Activated CD4-positive, alpha-beta T cell treated with anti-CD3 and anti-CD28 coated beads for 24 hours (primary cell): ENCODE results near the gene KLHDC7B.
"Not testable (repeated sequence)": the region's sequence is repeated elsewhere in the genome, so short reads cannot be mapped to it uniquely, and the experiment has no call there.

Source experiments
- DNase-seq, 2 donors: peaks; one replicate each; pipeline ENCODE4 v3.0.0-alpha.2; 2020; ENCODE audit warnings: low read depth in 2 of 2

The KLHDC7B gene

DNA sequence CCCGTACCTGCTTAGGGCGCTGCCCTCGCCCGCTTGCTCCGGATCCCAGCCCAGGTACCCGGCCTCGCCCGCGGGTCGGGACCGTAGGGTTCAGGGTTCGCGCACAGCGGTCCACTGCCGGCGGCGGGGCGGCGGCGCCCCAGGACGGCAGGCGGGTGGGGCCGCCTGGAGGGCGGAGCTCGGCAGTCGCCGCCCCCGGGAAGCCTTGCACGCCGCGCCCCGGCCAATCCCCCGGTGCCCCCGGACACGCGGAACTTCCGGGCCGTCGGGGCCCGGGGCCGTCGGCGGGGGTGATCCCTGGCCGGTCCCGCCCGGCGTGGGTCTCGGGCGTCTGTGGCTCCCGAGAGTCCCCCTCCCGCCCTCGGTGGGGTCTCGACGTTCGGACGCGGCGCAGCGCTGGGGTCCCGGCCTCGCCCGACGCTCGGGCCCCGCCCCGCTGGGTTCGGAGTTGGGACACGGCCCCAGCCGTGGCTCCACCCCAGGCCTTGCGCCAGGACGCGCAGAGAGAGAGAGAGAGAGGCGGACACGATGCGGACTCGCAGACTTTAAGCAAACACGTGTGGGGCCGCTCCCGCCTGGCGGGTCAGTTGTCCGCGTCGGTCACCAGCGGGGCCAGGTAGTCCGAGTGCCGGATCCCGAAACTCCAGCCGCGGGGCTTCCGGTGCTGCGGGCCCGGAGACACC lies 15.7 kb upstream of the KLHDC7B start, which contains the start of gene TYMP:
TSS of gene TYMP (minus strand) at position 116 of the 683 bp plus-strand sequence. CDS start 303 bp downstream, outside the sequence.
- peak in 1 of 2 donors; percentile 60 for DNase-seq

DNA sequence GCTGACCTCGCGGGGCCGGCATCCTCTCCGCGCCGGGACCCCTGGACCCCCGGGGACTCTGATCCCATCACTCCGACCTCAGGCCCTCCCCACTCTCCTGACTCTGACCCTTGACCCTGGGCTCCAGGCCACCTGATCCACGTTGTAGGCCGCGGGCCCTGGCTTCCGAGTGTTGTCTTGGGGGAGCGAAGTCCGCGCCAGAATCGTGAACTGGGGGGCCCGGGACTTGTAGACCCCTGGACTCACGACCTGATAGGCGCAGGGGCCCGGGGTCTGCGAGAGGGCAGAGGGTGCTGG lies 15.2 kb upstream of the KLHDC7B start:
- peak in 1 of 2 donors; percentile 43 for DNase-seq

DNA sequence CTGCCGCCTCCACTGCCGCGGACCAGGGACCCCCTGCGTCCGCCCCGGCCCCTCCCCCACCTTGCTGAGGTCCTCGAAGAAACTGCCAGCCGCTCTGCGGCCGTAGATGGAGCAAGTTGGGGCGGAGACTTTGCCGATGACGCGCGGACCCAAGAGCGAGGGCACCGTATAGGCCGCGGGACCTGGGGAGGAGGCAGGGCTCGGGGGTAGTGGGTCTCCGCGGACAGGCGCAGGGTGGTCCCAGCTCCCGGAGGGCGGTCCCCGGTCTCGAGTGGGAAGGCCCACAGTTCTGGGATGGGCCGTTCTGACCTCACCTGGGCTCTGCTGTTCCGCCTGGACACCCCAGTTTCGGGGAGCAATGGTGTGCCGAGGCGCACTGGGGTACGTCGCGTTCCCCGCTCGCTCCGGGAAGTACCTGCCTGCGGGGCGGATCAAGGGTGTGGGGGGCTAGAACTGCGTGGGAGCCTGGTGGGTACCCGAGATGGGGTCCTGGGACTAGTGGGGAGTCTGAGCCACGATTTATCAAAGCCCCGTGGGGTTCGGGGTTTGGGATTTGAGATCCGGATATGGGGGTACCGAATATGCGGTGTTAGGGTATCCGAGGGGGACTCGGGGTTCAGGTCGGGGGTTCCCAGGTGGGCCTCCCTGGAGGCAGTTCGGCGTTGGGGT lies 14.7 kb upstream of the KLHDC7B start:
- DNase-seq, result peak; percentile 57 to 75

DNA sequence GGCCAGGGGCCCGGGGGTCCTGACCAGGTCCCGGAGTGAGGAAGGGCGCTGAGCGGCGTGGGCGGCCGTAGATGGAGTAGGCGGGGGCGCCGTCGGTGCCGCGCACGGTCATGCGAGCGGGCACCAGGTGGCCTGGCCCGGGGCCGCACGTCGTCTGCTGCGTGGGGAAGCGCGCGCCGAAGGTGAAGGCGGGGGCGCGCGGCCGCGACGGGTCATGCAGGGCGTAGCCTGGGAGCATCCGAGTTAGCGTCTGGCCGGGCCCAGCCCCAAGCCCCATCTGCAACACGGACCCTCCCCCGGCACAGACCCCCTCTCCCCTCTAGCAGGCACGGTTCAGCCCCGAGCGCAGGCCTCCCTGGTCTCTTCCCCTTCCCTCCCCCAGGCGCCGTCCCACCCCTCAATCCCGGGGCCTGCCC lies 14.1 kb upstream of the KLHDC7B start:
- DNase-seq, result peak in 1 of 2 donors; percentile 62

DNA sequence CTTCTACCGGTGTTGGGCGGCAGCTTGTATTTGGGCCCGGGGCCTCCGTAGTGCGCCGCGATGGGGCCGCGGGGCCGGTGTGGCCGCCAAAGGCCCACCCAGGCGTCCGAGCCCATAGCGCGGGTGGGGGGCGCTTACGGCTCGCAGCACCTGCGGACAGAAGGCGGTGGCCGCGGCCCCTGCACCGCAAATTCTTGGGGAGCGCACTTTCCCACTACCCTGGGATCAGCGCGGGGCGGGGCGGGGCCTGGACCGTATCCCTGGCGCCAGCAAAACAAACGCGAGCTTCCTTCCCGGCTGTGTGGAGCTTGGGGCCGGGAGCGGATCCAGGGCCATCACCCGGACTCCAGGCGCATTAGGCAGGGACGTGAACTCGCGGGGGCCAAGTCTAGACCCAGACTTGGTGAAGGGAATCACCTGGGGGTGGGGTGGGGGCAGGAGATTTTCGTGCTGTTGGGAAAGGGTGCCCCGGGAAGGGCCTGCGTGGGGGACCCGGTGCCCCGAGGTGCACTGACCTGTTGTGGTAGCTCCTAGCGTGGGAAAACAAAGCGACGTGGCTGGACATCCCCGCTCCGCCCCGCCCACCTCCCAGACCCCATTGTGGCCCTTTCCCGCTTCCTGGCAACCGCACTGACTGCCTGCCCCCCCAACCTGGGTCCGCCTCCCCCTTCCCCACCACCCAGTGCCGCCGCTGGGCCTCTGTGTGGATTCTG lies 13.6 kb upstream of the KLHDC7B start:
- DNase-seq, result no peak

DNA sequence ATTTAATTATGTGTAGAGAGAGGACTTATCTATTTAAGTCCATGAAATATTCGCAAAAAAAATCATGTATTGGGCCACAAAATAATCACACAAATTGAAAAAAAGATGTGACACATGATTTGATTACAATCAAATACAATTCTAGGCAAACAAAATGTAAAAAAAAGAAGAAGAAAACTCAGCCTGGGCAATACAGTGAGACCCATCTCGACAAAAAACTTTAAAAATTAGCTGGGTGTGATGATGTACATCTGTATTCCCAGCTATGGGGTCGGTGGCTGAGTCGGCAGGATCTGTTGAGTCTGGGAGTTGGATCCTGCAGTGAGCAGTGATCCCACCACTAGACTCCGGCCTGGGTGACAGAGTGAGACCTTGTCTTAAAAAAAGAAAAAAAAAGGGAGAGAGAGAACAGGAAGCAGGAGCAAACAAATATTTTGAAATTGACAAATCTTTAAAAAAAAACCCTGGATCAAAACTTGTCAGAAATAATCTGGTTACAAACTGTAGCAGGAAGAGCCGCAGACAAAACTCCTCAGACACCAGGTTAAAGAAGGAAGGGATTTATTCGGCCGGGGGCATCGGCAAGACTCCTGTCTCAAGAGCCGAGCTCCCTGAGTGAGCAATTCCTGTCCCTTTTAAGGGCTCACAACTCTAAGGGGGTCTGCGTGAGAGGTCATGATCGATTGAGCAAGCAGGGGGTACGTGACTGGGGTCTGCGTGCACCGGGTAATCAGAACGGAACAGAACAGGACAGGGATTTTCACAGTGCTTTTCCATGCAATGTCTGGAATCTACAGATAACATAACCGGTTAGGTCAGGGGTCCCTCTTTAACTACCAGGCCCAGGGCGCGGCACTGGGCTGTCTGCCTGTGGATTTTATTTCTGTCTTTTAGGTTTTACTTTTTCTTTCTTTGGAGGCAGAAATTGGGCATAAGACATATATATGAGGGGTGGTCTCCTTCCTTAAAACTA lies 12.6 kb upstream of the KLHDC7B start:
- no peak for DNase-seq

DNA sequence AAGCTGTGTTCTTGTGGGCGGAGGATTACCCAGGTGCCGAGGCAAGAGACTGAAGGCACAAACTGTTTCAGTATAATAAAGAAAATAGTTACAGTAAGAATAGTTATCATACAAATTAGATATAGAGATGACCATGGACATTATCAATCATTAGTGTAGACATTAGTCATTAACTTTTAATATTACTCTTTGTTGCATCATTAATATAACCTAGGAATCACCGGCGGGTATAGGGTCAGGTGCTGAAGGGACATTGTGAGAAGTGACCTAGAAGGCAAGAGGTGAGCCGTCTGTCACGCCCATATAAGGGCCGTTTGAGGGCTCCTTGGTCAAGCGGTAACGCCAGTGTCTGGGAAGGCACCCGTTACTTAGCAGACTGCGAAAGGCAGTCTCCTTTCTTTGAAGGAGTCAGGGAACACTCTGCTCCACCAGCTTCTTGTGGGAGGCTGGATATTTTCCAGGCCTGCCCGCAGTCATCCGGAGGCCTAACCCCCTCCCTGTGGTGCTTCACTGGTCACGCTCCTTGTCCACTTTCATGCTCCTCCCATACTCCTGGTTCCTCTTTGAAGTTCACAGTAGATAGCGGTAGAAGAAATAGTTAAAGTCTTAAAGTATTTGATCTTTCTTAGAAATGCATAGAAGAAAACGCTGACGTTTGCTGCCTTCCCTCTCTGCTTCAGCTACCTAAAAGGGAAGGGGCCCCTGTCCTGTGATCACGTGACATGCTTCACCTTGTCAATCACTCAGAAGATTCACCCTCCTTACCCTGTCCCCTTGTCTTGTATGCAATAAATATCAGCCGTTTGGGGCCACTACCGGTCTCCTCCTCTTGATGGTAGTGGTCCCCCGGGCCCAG lies 11.6 kb upstream of the KLHDC7B start:
- DNase-seq, result not testable (repeated sequence)

DNA sequence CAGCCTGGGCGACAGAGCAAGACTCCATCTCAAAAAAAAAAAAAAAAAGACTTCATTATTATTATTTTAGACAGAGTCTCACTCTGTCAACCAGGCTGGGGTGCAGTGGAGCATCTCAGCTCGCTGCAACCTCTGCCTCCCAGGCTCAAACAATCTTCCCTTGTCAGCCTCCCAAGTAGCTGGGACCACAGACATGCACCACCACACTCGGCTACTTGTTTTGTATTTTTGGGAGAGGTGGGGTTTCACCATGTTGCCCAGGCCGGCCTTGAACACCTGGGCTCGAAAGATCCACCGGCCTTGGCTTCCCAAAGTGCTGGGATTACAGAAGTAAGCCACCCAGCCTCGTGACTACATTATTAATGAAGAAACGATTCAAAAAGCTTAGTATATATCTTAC lies 10.6 kb upstream of the KLHDC7B start:
- DNase-seq, result no peak

DNA sequence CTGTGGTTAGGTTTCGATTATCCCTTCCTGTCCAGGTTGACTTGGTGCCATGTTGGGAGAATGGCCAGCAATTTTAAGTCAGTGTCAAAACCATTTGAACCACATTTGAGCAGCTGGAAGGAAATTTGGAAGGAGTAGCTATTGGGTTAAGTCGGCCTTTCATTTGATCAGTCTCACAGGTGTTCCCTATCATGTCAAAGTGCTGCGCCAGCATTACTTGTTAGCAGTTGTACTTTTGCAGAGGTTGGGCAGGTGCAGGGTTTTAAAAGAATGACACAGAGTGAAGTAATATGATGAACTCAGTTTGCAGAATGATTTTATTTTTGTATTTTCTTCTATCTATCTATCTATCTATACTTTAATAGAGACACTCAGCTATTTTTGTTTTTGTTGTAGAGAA lies 9.5 kb upstream of the KLHDC7B start:
- DNase-seq, result no peak

DNA sequence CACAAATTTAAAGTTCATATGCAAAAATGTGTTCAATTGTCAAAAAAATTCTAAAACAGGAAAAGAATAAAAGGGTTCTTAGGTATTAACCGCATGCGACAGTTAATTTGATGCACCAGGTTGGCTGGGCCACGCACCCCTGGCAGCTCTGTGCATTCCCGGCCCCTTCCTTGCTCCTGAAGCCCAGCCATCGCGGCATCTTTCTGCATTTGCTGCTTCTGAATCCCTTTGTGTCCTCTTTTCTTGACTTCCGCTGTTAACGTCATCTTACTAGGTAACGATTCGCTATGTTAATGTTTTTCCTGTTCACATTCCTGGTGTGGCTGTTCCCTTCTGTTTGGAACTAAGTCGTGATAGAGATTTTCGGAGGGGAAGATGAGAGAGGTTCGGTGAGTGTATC lies 7.9 kb upstream of the KLHDC7B start:
- no peak for DNase-seq

DNA sequence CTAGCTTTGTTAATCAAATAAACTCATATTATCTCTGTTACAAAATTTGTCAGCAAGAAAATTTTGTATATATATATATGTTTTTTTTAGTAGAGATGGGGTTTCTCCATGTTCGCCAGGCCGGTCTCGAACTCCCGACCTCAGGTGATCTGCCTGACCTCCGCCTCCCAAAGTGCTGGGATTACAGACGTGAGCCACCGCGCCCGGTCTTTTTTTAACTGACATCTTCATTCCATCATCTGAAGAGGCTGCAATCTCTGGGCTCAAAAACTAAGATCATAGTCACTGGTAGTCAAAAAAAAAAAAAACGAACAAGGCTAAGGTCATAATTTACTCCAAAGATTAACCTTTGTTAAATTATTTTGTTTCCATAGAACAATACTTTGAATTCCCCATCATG lies 5.3 kb upstream of the KLHDC7B start:
- no peak for DNase-seq

DNA sequence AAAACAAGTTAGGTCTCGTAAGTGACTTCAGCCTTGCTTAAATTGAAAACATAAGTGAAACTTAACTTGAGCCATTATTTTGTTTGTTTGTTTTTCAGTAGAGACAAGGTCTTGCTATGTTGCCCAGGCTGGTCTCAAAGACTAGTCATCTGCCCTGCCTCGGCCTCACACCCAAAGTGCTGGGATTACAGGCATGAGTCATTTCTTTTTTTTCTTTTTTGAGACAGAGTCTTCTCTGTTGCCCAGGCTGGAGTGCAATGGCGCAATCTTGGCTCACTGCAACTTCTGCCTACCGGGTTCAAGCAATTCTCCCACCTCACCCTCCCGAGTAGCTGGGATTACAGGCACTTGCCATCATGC lies 4.1 kb upstream of the KLHDC7B start:
- DNase-seq, result not testable (repeated sequence)

DNA sequence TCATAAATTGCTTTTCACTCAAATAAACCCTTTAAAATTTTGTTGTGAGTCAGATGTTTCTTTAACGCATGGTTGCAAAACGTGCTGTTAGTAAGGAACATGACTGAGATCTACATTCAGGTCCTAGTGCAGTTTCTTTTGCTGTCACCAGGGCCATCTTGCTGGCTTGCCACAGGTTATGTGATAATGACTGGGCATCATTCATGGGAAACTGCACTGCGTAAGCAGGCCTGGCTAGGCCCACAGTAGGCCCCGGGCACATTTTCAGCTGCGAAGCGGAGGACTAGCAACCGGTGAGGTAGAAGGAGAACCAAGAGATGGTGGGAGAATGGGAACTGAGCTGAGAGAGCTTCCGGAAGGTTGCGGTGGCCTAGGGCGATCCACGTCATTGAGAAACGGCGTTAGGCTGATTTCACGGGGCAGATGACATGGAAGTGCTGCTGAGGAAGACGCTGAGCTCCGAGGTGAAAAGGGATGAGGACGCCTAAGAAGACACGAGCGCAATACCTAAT lies 3.2 kb upstream of the KLHDC7B start:
- DNase-seq, result no peak

DNA sequence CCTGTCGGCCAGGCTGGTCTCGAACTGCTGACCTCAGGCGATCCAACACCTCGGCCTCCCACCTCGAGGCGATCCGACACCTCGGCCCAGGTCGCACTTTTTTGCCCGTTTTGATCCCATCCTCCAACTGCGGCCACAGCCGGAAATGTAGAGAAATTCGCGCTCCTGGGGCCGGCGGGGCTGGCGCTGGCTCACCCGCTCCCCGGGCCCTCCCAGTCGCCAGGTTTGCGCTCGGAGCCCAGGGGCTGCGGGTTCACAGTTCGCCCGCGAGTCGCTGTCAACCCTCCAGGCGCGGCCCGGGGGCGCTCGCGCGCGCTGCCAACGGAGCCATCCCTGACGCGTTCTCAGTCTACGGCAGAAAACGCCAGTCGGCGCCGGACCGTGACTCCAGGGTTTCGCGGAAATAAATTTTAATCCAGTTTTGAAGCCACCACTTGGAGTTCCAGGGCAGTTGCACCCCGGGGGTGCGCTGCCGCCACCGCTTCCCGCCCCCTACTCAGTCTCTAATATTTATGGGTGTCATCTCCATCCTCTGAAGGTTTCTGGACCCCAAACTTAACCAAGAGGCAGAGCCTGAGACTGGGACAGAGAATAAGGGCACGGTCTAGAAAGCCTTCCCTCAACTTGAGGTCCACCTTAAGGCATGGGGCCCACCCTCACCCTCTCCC lies 1.5 kb upstream of the KLHDC7B start:
- peak; percentile 66 to 73 for DNase-seq

DNA sequence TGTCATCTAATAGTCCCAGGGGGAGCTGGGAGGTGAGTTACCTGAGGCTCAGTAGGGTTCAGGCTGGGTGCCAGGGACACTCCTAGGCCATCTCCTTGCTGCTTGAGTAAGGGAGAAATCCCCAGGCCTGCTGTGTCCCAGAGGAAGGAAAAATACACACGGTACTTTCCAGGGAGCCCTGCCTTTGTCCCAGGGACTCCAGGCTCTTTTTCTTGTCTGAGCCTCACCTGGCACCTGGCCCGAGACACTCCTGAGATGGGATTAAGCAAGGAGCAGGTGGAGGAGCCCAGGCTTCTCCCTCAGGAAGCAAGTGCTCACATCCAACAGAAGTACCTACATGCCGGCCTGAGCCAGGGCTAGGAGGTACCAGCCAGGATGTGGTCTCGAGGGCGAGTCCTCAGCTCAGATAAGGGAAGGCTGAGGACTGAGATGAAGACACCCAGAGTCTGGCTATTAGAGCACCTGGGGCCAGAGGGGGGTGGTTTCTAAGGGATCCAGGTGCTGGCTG lies 899 bp upstream of the KLHDC7B start:
- no peak for DNase-seq

DNA sequence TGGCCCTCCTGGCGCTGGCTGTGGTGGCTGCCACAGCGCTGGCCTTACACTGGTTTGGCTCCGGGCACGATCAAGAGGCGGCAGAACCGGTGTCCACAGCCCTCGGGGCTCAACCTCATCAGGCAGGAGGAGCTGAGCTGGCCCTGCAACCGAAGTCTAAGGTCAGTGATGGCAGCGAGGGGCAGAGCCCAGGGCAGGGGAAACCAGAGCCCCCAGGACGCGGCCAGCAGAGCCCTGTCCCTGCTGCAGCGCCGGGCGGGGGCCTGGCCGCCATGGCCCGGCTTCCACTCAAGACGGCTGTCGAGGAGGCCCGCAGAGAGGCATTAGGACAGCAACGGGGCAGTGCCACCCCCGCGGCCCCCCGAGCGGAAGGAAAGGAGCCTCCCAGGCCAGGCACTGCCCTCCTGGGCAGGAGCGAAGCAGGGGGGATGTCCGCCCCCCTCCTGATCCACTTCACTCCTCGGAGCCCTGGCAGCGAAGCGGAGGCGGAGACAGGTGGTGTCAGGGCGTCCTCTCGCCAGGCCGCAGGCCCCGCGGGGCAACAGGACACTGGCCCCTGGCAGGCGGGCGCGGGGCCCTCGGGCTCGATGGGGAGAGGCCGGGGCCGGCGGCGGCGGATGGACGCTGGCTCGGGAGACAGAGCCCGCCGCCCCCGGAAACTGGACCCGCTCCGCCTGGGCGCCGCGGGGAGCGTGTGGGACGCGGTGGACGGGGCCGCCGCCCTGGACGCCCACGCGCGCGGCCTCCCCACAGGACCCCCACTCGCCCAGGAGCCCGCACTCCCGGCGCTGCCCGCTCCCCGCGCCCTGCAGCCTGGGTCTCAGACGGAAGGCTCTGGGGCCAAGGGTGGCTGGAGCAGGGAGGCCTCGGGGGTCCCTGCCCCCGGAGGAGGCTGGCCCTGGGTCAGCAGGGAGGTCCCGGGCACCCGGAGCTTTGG lies 895 bp downstream of the KLHDC7B start:
- DNase-seq, result no peak

DNA sequence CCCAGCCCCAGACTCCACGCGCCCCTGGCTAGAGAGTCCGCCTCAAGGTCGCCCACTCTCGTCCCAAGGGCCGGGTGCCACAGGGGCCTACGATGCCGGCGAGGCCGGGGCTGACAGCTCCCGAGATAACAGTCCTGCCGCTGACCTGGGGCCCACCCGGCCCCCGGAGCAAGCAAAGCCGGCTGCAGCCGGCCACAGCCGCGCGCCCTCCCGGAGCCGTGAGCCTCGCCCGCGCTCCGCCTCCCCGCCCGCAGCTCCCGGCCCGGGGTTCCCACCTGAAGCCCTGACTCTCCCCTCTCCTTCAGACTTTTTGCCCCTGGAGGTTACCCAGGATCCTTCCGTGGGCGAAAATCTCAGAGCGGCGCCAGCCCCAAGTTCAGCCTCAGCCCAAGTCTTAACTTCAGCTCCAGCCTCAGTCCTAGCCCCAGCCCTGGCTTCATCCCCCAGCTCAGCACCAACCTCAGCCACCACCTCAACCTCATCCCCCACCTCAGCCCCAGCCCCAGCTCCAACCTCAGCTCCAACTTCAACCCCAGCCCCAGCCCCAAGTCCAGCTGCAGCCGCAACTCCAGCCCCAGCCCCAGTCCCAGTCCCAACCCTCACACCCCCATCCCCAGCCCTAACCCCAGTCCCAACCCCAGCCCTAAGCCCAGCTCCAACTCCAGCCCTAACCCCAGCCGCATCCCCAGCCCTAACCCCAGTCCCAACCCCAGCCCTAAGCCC lies 1.7 kb downstream of the KLHDC7B start:
- no peak for DNase-seq
